GM15510 (cell line): ENCODE measurements around the gene COL25A1.

Experiments
- POLR2A ChIP-seq: IDR thresholded peaks from 3 replicates; pipeline ENCODE4 v1.6.1; 2011; ENCODE audit warnings: borderline replicate concordance; ENCODE audit not compliant: insufficient read length; ENCODE audit errors: extremely low read depth

Gene COL25A1

DNA sequence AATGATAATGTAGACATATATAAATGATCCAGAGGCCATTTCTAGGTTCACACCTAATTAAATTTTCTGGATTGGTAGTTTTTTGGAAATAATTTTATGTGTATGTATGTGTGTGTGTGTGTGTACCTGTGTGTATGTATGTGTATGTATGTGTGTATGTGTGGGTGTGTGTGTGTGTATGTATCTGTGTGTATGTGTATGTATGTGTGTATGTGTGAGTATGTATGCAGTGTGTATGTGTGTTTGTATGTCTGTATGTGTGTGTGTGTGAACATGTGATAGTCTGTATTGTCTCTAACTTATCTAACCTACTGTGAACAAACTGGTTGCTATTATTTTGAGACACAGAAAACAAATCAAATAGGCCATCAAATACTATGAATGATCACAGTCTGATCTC, 152.6 kb downstream of the COL25A1 start:
- no peak for TF ChIP-seq POLR2A

DNA sequence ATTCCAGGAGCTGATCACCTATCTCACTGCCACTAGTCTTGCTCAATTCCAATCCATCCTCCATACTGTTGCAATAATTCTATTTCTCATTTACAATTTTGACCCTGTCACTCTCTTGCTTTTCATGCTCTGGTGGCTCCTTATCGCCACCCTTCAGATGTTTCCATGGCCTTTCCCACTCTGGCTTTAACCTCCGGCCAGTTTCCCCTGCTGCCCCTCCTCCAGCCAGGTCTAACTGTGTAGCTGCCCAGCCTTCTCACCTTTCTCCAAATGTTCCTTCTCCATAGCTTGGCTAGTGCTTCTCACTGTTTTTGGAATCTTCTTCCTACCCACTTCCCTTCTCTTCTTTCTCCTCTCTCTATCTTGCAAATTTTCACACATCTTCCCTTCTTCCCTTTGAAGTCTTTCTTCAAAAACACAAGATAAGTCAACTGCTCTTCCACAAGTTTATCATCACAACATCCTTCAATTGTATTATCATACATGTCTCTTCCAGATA, 153.8 kb downstream of the COL25A1 start:
- TF ChIP-seq POLR2A: no peak

DNA sequence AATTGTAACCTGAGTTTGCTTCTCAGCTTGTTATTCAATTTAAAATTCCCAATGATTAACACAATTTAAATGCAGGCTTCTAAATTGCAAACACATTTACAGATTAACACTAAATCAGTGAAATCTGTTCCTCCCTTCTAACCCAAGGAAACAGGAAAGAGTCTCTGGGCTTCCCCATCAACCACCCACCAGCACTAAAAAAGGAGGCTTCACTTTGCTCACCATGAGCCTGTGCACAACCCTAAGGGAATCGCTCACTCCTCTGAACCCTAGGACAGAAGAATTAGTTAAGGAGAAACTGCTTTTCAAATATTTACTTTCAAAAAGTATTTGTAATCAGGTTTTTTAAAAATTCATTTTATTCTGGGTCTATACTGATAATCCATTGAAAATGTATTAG, 155.3 kb downstream of the COL25A1 start:
- no peak for TF ChIP-seq POLR2A

DNA sequence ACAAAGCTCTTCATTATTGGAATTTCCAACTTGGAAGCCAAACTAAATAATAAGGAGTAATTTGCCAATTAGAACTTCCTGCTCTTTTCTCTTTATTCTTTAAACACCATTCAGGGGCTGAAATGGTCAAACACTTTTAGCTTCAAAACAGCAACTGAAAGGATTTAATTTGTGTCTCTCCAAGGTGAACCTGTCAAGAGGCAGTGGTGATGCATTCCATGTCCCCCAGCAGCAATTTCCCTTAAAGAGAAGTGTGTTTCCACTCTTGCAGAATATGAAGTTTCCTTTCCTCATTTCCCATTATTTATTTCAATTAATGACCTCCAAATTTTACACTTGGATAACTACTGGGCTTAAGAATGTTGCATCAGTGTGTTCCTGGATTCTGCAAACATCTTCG, 156.0 kb downstream of the COL25A1 start:
- TF ChIP-seq POLR2A: no peak

DNA sequence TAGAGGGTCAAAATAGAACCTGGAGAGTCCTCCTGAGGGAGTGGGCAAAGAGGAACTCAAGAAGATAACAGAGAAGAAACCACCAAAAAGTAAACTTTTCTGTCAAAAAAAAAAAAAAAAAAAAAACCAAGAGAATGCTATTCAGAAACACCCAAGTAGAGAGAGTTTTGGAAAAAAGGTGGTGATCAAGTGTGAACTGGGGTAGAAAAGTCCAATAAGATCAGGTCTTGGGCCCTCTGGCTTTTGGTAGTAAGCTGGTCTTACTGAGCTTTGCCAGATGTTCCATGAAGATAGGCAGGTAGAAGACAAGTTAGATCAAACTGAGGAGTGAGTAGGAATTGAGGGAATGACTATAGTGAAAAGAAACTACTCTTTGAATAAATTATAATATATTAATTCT, 167.5 kb downstream of the COL25A1 start:
- TF ChIP-seq POLR2A: no peak

DNA sequence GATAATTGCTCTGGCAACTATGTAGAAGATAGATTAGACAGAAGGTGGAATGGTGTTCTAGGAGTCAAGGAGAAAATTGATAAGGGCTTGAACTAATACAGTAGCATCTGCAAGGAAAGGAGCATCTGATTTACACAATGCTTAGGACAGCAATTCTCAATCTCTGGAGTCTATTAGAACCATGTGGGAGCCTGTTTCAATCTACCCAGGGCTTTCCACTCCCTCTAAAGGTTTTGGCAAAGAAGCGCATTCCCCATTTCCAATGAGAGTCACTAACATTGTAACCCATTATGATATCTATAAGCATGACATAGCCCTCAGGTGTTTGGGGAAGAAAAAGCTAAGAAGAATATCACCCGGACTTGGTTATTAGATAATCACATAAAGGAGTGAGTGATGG, 168.2 kb downstream of the COL25A1 start:
- TF ChIP-seq POLR2A: no peak

DNA sequence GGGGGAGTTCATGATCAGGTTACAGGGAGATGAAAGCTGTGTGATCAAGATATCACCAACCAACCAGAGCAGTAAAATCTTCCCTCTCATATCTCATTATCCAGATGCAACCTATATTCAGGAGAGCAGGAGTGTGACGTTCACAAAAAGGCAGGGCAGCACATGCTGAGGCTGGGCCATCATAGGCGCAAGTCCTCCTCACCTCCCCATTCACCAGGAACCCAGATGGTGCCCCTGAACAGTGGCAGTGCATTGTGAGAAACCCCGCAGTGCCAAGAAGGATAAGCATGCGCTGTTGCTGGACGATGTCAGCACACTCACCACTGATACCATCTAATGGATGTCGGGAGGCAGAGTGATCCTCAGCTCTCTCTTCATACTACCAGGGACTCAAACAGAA, 170.9 kb downstream of the COL25A1 start:
- TF ChIP-seq POLR2A: no peak

DNA sequence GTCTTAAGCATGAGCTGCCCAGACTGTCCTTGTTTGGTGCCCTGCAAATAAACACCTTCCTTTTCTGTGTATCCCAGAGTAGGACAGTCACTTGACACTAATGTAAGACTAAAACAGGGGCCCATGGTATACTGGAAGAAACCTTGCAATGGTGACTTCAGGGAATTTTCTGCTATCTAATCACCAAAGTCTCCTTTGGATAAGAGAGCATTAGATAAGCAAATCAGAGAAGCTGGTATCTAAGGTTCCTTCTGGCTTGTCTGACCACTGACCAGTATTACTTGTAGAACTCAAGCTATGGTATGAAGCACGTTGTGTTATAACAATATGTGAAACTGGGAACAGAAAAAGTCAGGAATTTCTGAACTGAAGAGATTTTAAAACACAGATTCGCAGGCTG, 173.9 kb downstream of the COL25A1 start:
- no peak for TF ChIP-seq POLR2A

DNA sequence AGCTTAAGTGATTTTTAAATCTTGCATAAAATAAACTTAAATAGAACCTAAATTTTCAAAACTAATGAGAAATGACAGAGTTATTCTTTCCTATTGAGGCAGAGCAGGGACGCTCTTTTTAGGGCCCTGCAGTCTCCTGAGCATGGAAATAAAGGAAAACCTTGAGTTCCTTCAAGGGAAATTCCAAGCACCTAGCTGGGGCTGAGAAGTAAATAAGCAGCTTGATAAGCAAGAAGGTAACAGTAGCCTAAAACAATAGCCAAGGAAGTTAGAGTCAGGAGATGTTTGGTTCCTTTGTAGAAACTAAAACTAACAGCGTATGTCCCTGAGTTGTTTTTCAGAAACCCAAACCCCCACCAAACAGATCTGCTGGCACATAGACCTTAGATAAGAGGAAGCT, 174.6 kb downstream of the COL25A1 start:
- TF ChIP-seq POLR2A: no peak

DNA sequence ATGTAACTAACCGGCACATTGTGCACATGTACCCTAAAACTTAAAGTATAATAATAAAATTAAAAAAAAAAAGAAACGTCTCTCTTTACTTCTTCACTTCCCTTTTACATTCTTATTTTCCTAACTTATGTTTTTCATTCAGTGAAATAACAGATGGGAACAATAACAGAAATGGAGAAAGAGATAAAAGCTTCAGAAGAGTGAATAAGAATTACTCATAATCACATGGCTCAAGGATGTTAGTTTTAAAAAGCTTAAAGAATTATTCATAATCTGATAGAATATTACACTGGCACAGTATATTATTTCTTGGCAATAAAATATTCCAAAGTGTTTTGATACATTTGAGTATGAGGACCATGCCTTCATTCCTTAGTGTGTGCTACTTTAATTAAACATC, 175.6 kb downstream of the COL25A1 start:
- no peak for TF ChIP-seq POLR2A

DNA sequence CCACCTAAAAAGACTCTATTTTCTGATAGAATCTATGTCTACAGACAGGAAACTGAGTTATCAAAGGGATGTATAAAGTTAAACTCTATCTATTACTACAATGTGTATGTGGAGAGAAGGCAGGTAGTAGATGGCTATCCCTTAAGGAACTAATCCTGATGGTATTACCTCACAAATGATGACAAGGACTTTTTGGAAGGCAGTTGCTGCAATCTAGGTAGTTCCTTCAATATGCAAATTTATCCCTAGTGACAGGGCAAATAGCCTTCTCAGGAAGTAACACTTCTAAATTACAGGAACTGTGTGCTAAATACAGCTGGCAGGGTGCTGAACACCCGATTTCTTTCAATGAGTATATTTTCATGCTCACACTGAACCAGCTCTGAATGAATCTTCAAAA, 177.4 kb downstream of the COL25A1 start:
- TF ChIP-seq POLR2A: no peak

DNA sequence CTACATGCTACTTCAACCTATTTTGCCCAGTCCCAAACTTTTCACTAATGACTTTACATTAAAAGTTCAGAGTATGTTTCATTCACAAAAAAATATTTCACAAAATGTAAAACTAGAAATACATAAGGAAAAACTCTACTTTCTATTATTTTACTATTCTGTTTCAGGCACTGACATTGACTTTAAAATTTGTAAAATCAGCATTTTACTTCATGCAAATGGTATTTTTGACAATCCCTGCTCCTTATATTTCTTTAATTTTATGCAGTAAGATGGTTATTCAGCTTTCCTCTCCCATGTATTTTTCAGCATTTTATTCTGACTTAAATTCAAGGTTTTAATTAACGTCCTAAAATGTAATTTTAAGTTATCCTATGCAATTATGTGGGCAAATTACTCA, 178.5 kb downstream of the COL25A1 start:
- no peak for TF ChIP-seq POLR2A

DNA sequence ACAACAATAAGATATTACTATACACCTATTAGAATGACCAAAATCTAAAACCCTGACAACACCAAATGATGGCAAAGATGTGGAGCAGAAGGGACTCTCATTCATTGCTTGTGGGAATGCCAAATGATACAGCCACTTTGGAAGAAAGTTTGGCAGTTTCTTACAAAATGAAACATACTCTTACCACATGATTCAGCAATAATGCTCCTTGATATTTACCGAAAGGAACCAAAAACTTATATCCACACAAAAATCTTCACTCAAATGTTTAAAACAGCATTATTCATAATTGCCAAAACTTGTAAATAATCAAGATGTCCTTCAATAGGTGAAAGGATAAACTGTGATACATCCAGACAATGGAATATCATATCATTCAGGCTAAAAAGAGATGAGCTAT, 180.9 kb downstream of the COL25A1 start:
- TF ChIP-seq POLR2A: no peak

DNA sequence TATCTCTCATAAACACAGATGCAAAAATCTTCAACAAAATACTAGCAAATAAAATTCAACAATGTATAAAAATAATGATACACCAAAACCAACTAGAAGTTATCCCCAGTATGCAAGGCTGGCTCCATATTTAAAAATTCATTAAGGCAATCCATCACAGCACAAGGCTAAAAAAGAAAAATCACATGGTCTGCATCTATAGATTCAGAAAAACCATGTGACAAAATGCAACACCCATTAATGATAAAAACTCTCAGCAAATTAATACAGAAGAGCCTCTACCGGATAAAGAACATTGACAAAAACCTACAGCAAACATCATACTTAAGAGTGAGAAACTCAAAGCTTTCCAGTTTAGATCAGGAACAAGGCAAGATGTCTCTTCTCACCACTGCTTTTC, 182.6 kb downstream of the COL25A1 start:
- no peak for TF ChIP-seq POLR2A

DNA sequence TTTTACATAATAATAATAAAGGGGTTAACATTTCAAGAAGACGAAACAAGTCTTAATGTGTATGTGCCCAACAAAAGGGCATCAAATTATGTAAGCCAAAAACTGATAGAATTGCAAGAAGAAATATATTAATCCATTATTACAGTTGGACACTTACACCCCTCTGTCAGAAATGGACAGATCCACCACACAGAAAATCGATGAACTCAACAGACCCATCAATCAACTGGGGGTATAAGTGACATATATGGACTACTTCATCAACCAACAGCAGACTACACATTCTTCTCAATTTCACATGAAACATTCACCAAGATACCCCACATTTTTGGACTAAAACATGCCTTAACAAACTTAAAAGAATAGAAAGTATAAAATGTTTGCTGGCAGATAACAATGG, 183.8 kb downstream of the COL25A1 start:
- TF ChIP-seq POLR2A: no peak

DNA sequence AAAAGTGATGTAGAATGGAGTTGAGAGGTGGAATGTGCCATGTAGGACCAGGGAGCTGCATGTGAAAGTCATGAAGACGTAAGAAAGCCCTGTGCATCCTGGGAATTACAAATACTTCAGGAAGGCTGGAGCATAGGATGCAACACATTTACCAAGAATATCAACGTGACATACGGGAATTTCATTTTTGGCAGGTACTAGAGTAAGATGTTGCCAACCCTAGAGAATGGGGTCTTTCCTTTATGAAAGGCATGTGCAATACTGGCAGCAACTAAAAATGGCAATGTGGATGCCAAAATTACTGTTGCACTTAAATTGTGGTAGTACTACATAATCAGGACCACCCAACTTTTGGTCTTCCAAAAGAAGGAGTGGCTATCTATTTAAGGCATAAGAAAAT, 188.0 kb downstream of the COL25A1 start:
- TF ChIP-seq POLR2A: no peak

DNA sequence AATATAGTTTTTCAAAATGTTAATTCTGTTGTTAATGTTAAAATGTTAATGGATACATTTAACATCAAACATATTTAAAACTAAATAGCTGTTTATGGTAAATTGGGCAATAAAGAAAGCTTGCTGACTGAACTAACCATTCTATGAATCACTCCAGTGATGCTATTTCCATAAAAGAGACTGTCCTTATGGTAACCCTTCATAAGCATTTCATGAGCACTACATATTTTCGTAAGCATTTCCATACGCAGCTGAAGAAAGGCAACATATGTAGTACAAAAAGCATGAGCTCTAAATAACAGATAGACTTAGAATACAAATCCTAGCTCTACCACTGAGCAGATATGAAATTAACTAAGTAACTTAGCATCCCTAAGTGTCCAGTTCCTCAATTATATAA, 188.9 kb downstream of the COL25A1 start:
- TF ChIP-seq POLR2A: no peak
